Ishikawa (cell line): ENCODE data around the gene CCDC91.

Source experiments
- EGR1 ChIP-seq: IDR thresholded peaks from 2 replicates; pipeline ENCODE4 v1.6.1; 2012
- MAX ChIP-seq: IDR thresholded peaks from 2 replicates; pipeline ENCODE4 v1.6.1; 2012
- NFIC ChIP-seq: IDR thresholded peaks from 2 replicates; pipeline ENCODE4 v1.6.1; 2012
- RAD21 ChIP-seq: IDR thresholded peaks from 2 replicates; pipeline ENCODE4 v1.6.1; 2012; ENCODE audit warnings: low read depth
- REST ChIP-seq: IDR thresholded peaks from 2 replicates; pipeline ENCODE4 v1.6.1; 2012; ENCODE audit warnings: low read depth, mild to moderate bottlenecking
- TCF12 ChIP-seq: IDR thresholded peaks from 2 replicates; pipeline ENCODE4 v1.6.1; 2012; ENCODE audit warnings: low read depth
- TEAD4 ChIP-seq: IDR thresholded peaks from 2 replicates; pipeline ENCODE4 v1.6.1; 2012
- YY1 ChIP-seq: IDR thresholded peaks from 2 replicates; pipeline ENCODE4 v1.6.1; 2012; ENCODE audit warnings: low read depth

GRCh38 chr12:28512406-28512805, 322.1 kb downstream of the CCDC91 start:
- TF ChIP-seq TEAD4 (no peak), EGR1 (no peak), YY1 (no peak), REST (no peak), NFIC (no peak), TCF12 (no peak), MAX (no peak), RAD21 (no peak)
